Ascending aorta (tissue), 2 donors: Measurements from ENCODE around the gene GALNT14. TPM values are rescaled to one million over a fixed set of nuclear protein-coding genes. Genes with fewer than 3 reads are reported as not detected.

Source experiments
- DNase-seq, 2 donors: peaks; one replicate each; pipeline ENCODE4 v3.0.0-alpha.2; 2019; ENCODE audit warnings: low spot score in 2 of 2
- H3K27ac ChIP-seq, 2 donors: fragments of 200-600 bp; sonication (generic); one replicate each; pipeline ENCODE4 v1.5.1; 2016 to 2017; ENCODE audit warnings: mild to moderate bottlenecking in 1 of 2
- H3K27me3 ChIP-seq: fragments of 200-600 bp; sonication (generic); one replicate; pipeline ENCODE4 v1.5.1; 2017
- H3K36me3 ChIP-seq, 2 donors: fragments of 200-600 bp; sonication (generic); one replicate each; pipeline ENCODE4 v1.5.1; 2016
- H3K4me1 ChIP-seq, 2 donors: fragments of 200-600 bp; sonication (generic); one replicate each; pipeline ENCODE4 v1.5.1; 2016 to 2017; ENCODE audit warnings: mild to moderate bottlenecking in 1 of 2
- H3K4me3 ChIP-seq, 2 donors: fragments of 200-600 bp; sonication (generic); one replicate each; pipeline ENCODE4 v1.5.1; 2016 to 2017; ENCODE audit warnings: mild to moderate bottlenecking in 1 of 2
- H3K9me3 ChIP-seq, 2 donors: fragments of 200-600 bp; sonication (generic); one replicate each; pipeline ENCODE4 v1.5.1; 2016
- intact Hi-C: fragments of 100-400 bp; cut with DNase I; formaldehyde crosslinking; loops from one replicate; pipeline ENCODE4 v1.15.1; 2023
- total RNA-seq: library from RNA; depleted of rRNA; stranded (reverse); fragments of >200 nt; gene quantifications from one replicate; pipeline ENCODE4 v1.1.0, GENCODE V29; 2016
- TF ChIP-seq, protein P1 (sequence below), 3 experiments: fragments of 200-600 bp in 2 of 3; fragments of 450-650 bp in 1 of 3; sonication (generic) in 2 of 3; IDR thresholded peaks; one replicate each; pipeline ENCODE4 v1.5.1; 2016 to 2019; ENCODE audit warnings: antibody characterized with exemption in 3 of 3, mild to moderate bottlenecking in 1 of 3, moderate library complexity in 1 of 3

The GALNT14 gene
- total RNA-seq, 1 donor from 2014 or later = not detected

DNA sequence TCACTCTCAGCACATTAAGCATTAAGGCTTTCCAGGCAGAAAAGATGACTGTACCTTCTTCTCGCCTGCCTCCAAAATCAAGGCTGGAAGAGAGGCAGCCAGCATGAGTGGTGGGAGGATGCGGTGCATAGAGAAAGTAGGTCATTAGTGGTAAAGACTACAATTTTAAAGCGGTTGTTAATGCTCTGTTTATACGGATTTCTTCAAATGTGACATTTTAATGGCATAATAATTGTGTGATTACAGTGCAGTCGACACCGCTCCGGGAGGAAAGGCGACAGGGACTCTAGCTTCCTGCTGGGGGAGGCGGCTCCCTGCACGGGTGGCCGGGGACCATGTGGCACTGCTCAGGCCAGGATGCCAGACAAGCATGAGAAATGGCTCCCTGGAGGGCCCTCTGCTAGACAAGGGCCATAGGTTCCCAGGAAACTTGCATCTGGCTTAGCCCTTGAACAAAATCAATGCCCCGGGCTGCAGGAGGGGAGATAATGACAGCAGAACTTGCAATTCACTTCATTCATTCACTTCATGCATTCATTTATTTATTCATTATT, 129.6 kb downstream of the GALNT14 start:
- TF ChIP-seq, protein P1, sequence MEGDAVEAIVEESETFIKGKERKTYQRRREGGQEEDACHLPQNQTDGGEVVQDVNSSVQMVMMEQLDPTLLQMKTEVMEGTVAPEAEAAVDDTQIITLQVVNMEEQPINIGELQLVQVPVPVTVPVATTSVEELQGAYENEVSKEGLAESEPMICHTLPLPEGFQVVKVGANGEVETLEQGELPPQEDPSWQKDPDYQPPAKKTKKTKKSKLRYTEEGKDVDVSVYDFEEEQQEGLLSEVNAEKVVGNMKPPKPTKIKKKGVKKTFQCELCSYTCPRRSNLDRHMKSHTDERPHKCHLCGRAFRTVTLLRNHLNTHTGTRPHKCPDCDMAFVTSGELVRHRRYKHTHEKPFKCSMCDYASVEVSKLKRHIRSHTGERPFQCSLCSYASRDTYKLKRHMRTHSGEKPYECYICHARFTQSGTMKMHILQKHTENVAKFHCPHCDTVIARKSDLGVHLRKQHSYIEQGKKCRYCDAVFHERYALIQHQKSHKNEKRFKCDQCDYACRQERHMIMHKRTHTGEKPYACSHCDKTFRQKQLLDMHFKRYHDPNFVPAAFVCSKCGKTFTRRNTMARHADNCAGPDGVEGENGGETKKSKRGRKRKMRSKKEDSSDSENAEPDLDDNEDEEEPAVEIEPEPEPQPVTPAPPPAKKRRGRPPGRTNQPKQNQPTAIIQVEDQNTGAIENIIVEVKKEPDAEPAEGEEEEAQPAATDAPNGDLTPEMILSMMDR (IDR thresholded peaks at IDR 0.05) = no peak
- intact Hi-C loops = no loop called here
- H3K4me3 ChIP-seq = no peak overlapping the region
- H3K9me3 ChIP-seq = no peaks in the 10 kb centered on the region
- no peaks in the 10 kb centered on the region for H3K4me1 ChIP-seq
- no peak for DNase-seq
- H3K27ac ChIP-seq = no peak overlapping the region
- H3K36me3 ChIP-seq = no peaks in the 10 kb centered on the region
- no peaks in the 10 kb centered on the region for H3K27me3 ChIP-seq

DNA sequence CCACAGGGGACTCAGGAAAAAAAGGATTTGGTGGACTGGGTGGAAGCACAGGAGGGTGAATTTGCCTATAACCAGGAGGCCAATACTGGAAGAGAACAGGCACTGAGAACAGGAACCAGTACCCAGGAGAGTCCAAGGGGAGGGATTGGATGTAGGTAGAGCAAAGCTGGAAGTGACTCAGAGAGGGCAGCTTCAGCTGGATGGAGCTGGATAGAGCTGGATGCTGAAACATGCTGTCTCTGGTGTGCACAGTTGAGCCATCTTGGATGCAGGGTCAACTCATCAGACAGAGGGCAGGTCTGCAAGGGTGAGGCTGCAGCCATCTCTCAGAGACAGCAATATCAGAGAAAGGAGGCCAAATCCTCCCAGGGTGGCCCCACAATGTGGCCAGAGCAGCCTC, 134.0 kb downstream of the GALNT14 start:
- Histone ChIP-seq H3K36me3 (no peaks in the 10 kb centered on the region), H3K4me3 (no peak overlapping the region), H3K9me3 (no peaks in the 10 kb centered on the region), H3K27ac (no peak overlapping the region), H3K4me1 (no peaks in the 10 kb centered on the region), H3K27me3 (no peaks in the 10 kb centered on the region)
- intact Hi-C loops = no loop called here
- no peak for DNase-seq
- TF ChIP-seq, protein P1 (IDR thresholded peaks at IDR 0.05) = no peak

DNA sequence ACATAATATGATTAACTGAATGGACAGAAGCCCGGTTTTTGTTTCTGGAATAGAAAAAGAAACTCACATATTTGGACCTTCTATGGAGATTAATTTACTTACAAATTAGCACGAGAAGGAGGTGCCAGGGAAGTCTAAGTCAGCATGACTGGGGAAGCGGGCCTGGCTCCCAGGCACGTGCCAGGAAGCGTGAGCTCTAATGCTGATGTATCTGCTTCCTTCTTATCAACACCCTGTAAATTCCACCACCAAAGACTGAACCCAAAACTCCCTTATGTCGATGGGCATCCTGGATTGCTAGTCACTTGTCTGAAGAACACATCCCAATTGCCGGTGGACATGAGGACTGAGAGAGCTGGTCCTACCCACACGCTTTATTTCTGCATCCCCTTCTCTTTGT, 134.5 kb downstream of the GALNT14 start:
- H3K27ac ChIP-seq = no peak overlapping the region
- H3K4me3 ChIP-seq = no peak overlapping the region
- no peak for DNase-seq
- no peaks in the 10 kb centered on the region for H3K9me3 ChIP-seq
- TF ChIP-seq, protein P1 (IDR thresholded peaks at IDR 0.05) = no peak
- no peaks in the 10 kb centered on the region for H3K4me1 ChIP-seq
- intact Hi-C loops = no loop called here
- H3K36me3 ChIP-seq = no peaks in the 10 kb centered on the region
- no peaks in the 10 kb centered on the region for H3K27me3 ChIP-seq

DNA sequence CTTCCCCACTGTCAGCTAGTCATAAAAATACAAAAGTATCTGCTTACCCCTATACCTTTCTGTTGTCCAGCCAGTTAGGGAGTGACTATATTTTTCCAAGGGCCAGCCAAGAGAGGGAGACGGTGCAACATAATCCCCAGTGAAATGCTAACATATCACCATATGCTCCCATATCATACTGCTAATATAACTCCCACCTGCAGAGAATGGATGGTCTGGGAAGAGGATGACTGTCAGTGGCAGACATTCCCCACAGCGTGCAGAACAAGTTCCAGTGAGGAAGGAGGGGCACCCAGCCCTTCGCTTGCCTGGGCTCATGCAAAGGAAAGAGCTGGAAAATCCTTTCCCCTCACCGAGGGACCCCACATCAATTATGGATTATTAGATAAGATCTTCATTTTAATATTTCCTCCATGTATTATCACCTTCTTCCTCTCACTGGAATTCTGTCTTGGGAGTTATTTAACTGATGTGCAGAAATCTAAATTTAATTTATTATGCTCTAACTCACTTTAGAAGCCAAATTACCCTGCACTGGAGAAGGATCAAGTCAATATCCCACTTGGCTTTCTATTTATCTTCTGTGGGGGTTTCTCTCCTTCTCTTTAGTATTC, 135.6 kb downstream of the GALNT14 start:
- TF ChIP-seq, protein P1 (IDR thresholded peaks at IDR 0.05) = no peak
- no peaks in the 10 kb centered on the region for H3K9me3 ChIP-seq
- H3K27ac ChIP-seq = no peak overlapping the region
- no peaks in the 10 kb centered on the region for H3K4me1 ChIP-seq
- no peak for DNase-seq
- no peak overlapping the region for H3K4me3 ChIP-seq
- H3K27me3 ChIP-seq = no peaks in the 10 kb centered on the region
- intact Hi-C loops = no loop called here
- no peaks in the 10 kb centered on the region for H3K36me3 ChIP-seq

DNA sequence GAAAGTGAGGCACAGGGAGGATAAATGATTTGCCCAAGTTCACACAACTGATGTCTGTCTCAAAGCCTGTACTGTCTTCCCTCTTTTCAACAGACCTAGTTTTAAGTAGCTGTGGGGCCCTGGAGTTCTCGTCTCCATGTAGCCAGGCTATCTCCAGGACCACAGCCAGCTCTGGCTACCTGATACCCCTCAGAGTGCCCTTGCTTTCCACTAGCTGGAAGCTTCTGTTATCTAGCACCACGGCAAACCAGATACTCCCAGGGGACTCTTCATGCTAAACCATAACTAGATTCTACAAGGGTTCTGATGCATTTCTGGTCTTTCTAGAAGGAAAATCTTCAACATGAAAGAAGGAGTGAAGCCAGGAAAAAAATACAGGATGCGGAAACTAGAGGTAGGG, 137.3 kb downstream of the GALNT14 start:
- DNase-seq = no peak
- H3K27ac ChIP-seq = no peak overlapping the region
- no peaks in the 10 kb centered on the region for H3K27me3 ChIP-seq
- intact Hi-C loops = no loop called here
- no peaks in the 10 kb centered on the region for H3K4me1 ChIP-seq
- no peak overlapping the region for H3K4me3 ChIP-seq
- no peaks in the 10 kb centered on the region for H3K36me3 ChIP-seq
- H3K9me3 ChIP-seq = no peaks in the 10 kb centered on the region
- TF ChIP-seq, protein P1 (IDR thresholded peaks at IDR 0.05) = no peak
